ENCODE data around the gene NECTIN2. TPM values are rescaled to one million over a fixed set of nuclear protein-coding genes. Genes with fewer than 3 reads are reported as not detected.

NECTIN2 gene
- total RNA-seq, 1 donor from 2014 or later = 302 TPM

GRCh38 chr19:44872661-44873060 lies 26.6 kb downstream of the NECTIN2 start:
- no peak overlapping the region for H2AFZ ChIP-seq (ENCODE audit: low read depth, low read length)
- Mint-ChIP-seq H3K27me3 (ENCODE audit: low read depth, unreplicated experiment) (no peaks in the 10 kb centered on the region), H3K9me3 (ENCODE audit: unreplicated experiment) (no peaks in the 10 kb centered on the region), H3K4me1 (ENCODE audit: low read depth, unreplicated experiment) (peaks cover 31% of the 10 kb centered on the region), H3K27ac (ENCODE audit: unreplicated experiment) (no peak overlapping the region), H3K36me3 (ENCODE audit: low read depth, unreplicated experiment) (peaks cover 44% of the 10 kb centered on the region), H3K4me3 (ENCODE audit: unreplicated experiment) (peak overlapping the region; percentile 9)
- TF ChIP-seq CTCF (IDR thresholded peaks at IDR 0.05; ENCODE audit: insufficient read depth, low read depth, low read length) (no peak), EZH2 (IDR thresholded peaks at IDR 0.05; ENCODE audit: insufficient read depth, low read length) (no peak)
- no peaks in the 10 kb centered on the region for H3K9me3 ChIP-seq (ENCODE audit: insufficient read depth, low read depth, low read length)
- H4K20me1 ChIP-seq (ENCODE audit: insufficient read depth, low read length) = peaks cover 52% of the 10 kb centered on the region
- H3K27me3 ChIP-seq (ENCODE audit: insufficient read depth, low read length) = no peaks in the 10 kb centered on the region
- no peak overlapping the region for H3K4me2 ChIP-seq (ENCODE audit: low read length)
- FAIRE-seq (no peak), DNase-seq (ENCODE audit: low read depth) (no peak)
- peaks cover 29% of the 10 kb centered on the region for H3K79me2 ChIP-seq (ENCODE audit: insufficient read depth, low read length)
- no peak overlapping the region for H3K27ac ChIP-seq (ENCODE audit: low read depth, low read length)
- H3K4me1 ChIP-seq (ENCODE audit: insufficient read depth, low read length) = peaks cover 48% of the 10 kb centered on the region
- no peak overlapping the region for H3K9ac ChIP-seq (ENCODE audit: low read length)
- H3K4me3 ChIP-seq (ENCODE audit: insufficient read depth, low read depth, low read length) = no peak overlapping the region
- peaks cover 43% of the 10 kb centered on the region for H3K36me3 ChIP-seq (ENCODE audit: insufficient read depth, low read length)

- Histone ChIP-seq H3K27me3 (ENCODE audit: insufficient read depth, low read length) (no peaks in the 10 kb centered on the region), H3K9me3 (ENCODE audit: insufficient read depth, low read depth, low read length) (no peaks in the 10 kb centered on the region), H3K9ac (ENCODE audit: low read length) (no peak overlapping the region), H3K27ac (ENCODE audit: low read depth, low read length) (no peak overlapping the region), H3K4me1 (ENCODE audit: insufficient read depth, low read length) (peaks cover 44% of the 10 kb centered on the region), H3K4me3 (ENCODE audit: insufficient read depth, low read depth, low read length) (no peak overlapping the region), H4K20me1 (ENCODE audit: insufficient read depth, low read length) (peaks cover 51% of the 10 kb centered on the region), H2AFZ (ENCODE audit: low read depth, low read length) (no peak overlapping the region), H3K4me2 (ENCODE audit: low read length) (no peak overlapping the region), H3K79me2 (ENCODE audit: insufficient read depth, low read length) (peaks cover 29% of the 10 kb centered on the region), H3K36me3 (ENCODE audit: insufficient read depth, low read length) (peaks cover 41% of the 10 kb centered on the region)
- no peak for TF ChIP-seq CTCF (IDR thresholded peaks at IDR 0.05; ENCODE audit: insufficient read depth, low read depth, low read length)
- no peak for TF ChIP-seq EZH2 (IDR thresholded peaks at IDR 0.05; ENCODE audit: insufficient read depth, low read length)
- peaks cover 40% of the 10 kb centered on the region for H3K4me1 Mint-ChIP-seq (ENCODE audit: low read depth, unreplicated experiment)
- DNase-seq (ENCODE audit: low read depth) (no peak), FAIRE-seq (no peak)
- H3K4me3 Mint-ChIP-seq (ENCODE audit: unreplicated experiment) = no peak overlapping the region
- no peaks in the 10 kb centered on the region for H3K9me3 Mint-ChIP-seq (ENCODE audit: unreplicated experiment)
- no peak overlapping the region for H3K27ac Mint-ChIP-seq (ENCODE audit: unreplicated experiment)
- H3K27me3 Mint-ChIP-seq (ENCODE audit: low read depth, unreplicated experiment) = no peaks in the 10 kb centered on the region
- H3K36me3 Mint-ChIP-seq (ENCODE audit: low read depth, unreplicated experiment) = peaks cover 37% of the 10 kb centered on the region
Observed at GRCh38 chr19:44874317-44874716, 28.2 kb downstream of the NECTIN2 start.

- H3K9ac ChIP-seq (ENCODE audit: low read length) = peak overlapping the region; percentile 45
- H3K4me1 ChIP-seq (ENCODE audit: insufficient read depth, low read length) = peaks cover 33% of the 10 kb centered on the region
- FAIRE-seq (peak; percentile 34), DNase-seq (ENCODE audit: low read depth) (peak; percentile 48)
- peak overlapping the region; percentile 69 for H3K4me2 ChIP-seq (ENCODE audit: low read length)
- H3K79me2 ChIP-seq (ENCODE audit: insufficient read depth, low read length) = peaks cover 29% of the 10 kb centered on the region
- Mint-ChIP-seq H3K27ac (ENCODE audit: unreplicated experiment) (peak overlapping the region; percentile 83), H3K4me3 (ENCODE audit: unreplicated experiment) (peak overlapping the region; percentile 46), H3K4me1 (ENCODE audit: low read depth, unreplicated experiment) (peaks cover 32% of the 10 kb centered on the region), H3K36me3 (ENCODE audit: low read depth, unreplicated experiment) (peaks cover 32% of the 10 kb centered on the region), H3K27me3 (ENCODE audit: low read depth, unreplicated experiment) (no peaks in the 10 kb centered on the region), H3K9me3 (ENCODE audit: unreplicated experiment) (no peaks in the 10 kb centered on the region)
- H3K27ac ChIP-seq (ENCODE audit: low read depth, low read length) = peak overlapping the region; percentile 47
- H3K9me3 ChIP-seq (ENCODE audit: insufficient read depth, low read depth, low read length) = no peaks in the 10 kb centered on the region
- TF ChIP-seq EZH2 (IDR thresholded peaks at IDR 0.05; ENCODE audit: insufficient read depth, low read length) (no peak), CTCF (IDR thresholded peaks at IDR 0.05; ENCODE audit: insufficient read depth, low read depth, low read length) (no peak)
- peaks cover 46% of the 10 kb centered on the region for H4K20me1 ChIP-seq (ENCODE audit: insufficient read depth, low read length)
- H3K4me3 ChIP-seq (ENCODE audit: insufficient read depth, low read depth, low read length) = no peak overlapping the region
- peaks cover 41% of the 10 kb centered on the region for H3K36me3 ChIP-seq (ENCODE audit: insufficient read depth, low read length)
- H3K27me3 ChIP-seq (ENCODE audit: insufficient read depth, low read length) = no peaks in the 10 kb centered on the region
- H2AFZ ChIP-seq (ENCODE audit: low read depth, low read length) = no peak overlapping the region
Observed at GRCh38 chr19:44875666-44876451, 29.8 kb downstream of the NECTIN2 start.

All from astrocyte (in vitro differentiated cells and primary cell).